Neural progenitor cell (in vitro differentiated cells): ENCODE measurements around the gene NKD1. TPM values are rescaled to one million over a fixed set of nuclear protein-coding genes. Genes with fewer than 3 reads are reported as not detected.

Experiments
- DNase-seq: peaks from one replicate; pipeline ENCODE4 v3.0.0-alpha.2; 2016; ENCODE audit warnings: low spot score
- H2AFZ ChIP-seq: fragments of 200-600 bp; sonication (generic); replicated peaks from 2 replicates; pipeline ENCODE4 v1.6.1; 2016; ENCODE audit warnings: antibody characterized with exemption
- H3F3A ChIP-seq: fragments of 200-600 bp; sonication (generic); 2 replicates; pipeline ENCODE4 v1.6.1; 2016; ENCODE audit warnings: antibody characterized with exemption, low read depth
- H3K27ac ChIP-seq: fragments of 200-600 bp; sonication (generic); 2 replicates; pipeline ENCODE4 v1.5.1; 2016; ENCODE audit warnings: mild to moderate bottlenecking
- H3K27me3 ChIP-seq: fragments of 200-600 bp; sonication (generic); 2 replicates; pipeline ENCODE4 v1.6.1; 2016; ENCODE audit warnings: mild to moderate bottlenecking, moderate library complexity
- H3K36me3 ChIP-seq: fragments of 200-600 bp; sonication (generic); 2 replicates; pipeline ENCODE4 v1.5.1; 2016
- H3K4me1 ChIP-seq: fragments of 200-600 bp; sonication (generic); 2 replicates; pipeline ENCODE4 v1.6.1; 2016; ENCODE audit warnings: mixed run types
- H3K4me2 ChIP-seq: fragments of 200-600 bp; sonication (generic); 2 replicates; pipeline ENCODE4 v1.6.1; 2016
- H3K4me3 ChIP-seq: fragments of 200-600 bp; sonication (generic); 2 replicates; pipeline ENCODE4 v1.5.1; 2016
- H3K79me2 ChIP-seq: fragments of 200-600 bp; sonication (generic); 2 replicates; pipeline ENCODE4 v1.6.1; 2016; ENCODE audit warnings: low read depth
- H3K9ac ChIP-seq: fragments of 200-600 bp; sonication (generic); 2 replicates; pipeline ENCODE4 v1.6.1; 2016
- H3K9me3 ChIP-seq: fragments of 200-600 bp; sonication (generic); 2 replicates; pipeline ENCODE4 v1.5.1; 2016; ENCODE audit warnings: low read depth
- H4K20me1 ChIP-seq: fragments of 200-600 bp; sonication (generic); 2 replicates; pipeline ENCODE4 v1.6.1; 2016; ENCODE audit warnings: low read depth
- H3K27ac Mint-ChIP-seq: 3 replicates; pipeline ENCODE4 v1.8.0; 2021; ENCODE audit warnings: mixed read lengths
- H3K27me3 Mint-ChIP-seq: 2 replicates; pipeline ENCODE4 v1.8.0; 2022; ENCODE audit warnings: low read depth, mild to moderate bottlenecking, inconsistent platforms, moderate library complexity, mixed read lengths; ENCODE audit not compliant: insufficient read depth
- H3K36me3 Mint-ChIP-seq: 3 replicates; pipeline ENCODE4 v1.8.0; 2021; ENCODE audit warnings: mixed read lengths
- H3K4me1 Mint-ChIP-seq: 3 replicates; pipeline ENCODE4 v1.8.0; 2021; ENCODE audit warnings: mixed read lengths
- H3K4me3 Mint-ChIP-seq: 3 replicates; pipeline ENCODE4 v1.8.0; 2021; ENCODE audit warnings: mild to moderate bottlenecking, moderate library complexity, mixed read lengths
- H3K9me3 Mint-ChIP-seq: 3 replicates; pipeline ENCODE4 v1.8.0; 2020; ENCODE audit warnings: mixed read lengths
- CTCF ChIP-seq: fragments of 200-600 bp; sonication (generic); IDR thresholded peaks from 2 replicates; pipeline ENCODE4 v1.5.1; 2017; ENCODE audit warnings: antibody characterized with exemption, mild to moderate bottlenecking
- EZH2 ChIP-seq: fragments of 200-600 bp; sonication (generic); IDR thresholded peaks from 2 replicates; pipeline ENCODE4 v1.6.1; 2017; ENCODE audit warnings: antibody characterized with exemption, mild to moderate bottlenecking, moderate library complexity
- EZH2phosphoT487 ChIP-seq: fragments of 200-600 bp; sonication (generic); IDR thresholded peaks from 2 replicates; pipeline ENCODE4 v1.6.1; 2017; ENCODE audit warnings: antibody characterized with exemption
- total RNA-seq: library from RNA; depleted of rRNA; stranded (reverse); fragments of >200 nt; gene quantifications from 2 replicates; pipeline ENCODE4 v1.2.3, GENCODE V29; 2015; ENCODE audit warnings: low replicate concordance

NKD1 gene
- total RNA-seq, 1 donor from 2014 or later = 5.3 TPM

GRCh38 chr16:50614955-50615724 is 66.9 kb downstream of the NKD1 start:
- no peak overlapping the region for H3K4me3 Mint-ChIP-seq
- Histone ChIP-seq H2AFZ (no peak overlapping the region), H4K20me1 (peaks cover 19% of the 10 kb centered on the region), H3K9me3 (no peaks in the 10 kb centered on the region), H3K36me3 (no peaks in the 10 kb centered on the region), H3K79me2 (no peaks in the 10 kb centered on the region), H3K4me1 (peaks cover 10% of the 10 kb centered on the region), H3K27ac (no peak overlapping the region), H3F3A (peaks cover 13% of the 10 kb centered on the region), H3K27me3 (peaks cover 26% of the 10 kb centered on the region), H3K4me3 (no peak overlapping the region), H3K4me2 (no peak overlapping the region), H3K9ac (no peak overlapping the region)
- no peaks in the 10 kb centered on the region for H3K9me3 Mint-ChIP-seq
- TF ChIP-seq EZH2 (no peak), CTCF (no peak), EZH2phosphoT487 (no peak)
- no peak overlapping the region for H3K27ac Mint-ChIP-seq
- H3K27me3 Mint-ChIP-seq = peaks cover 9% of the 10 kb centered on the region
- peaks cover 59% of the 10 kb centered on the region for H3K4me1 Mint-ChIP-seq
- peaks cover 33% of the 10 kb centered on the region for H3K36me3 Mint-ChIP-seq
- DNase-seq = no peak

GRCh38 chr16:50615891-50616290 is 67.7 kb downstream of the NKD1 start:
- Mint-ChIP-seq H3K36me3 (peaks cover 40% of the 10 kb centered on the region), H3K4me3 (no peak overlapping the region), H3K9me3 (no peaks in the 10 kb centered on the region), H3K27me3 (peaks cover 5% of the 10 kb centered on the region), H3K4me1 (peaks cover 54% of the 10 kb centered on the region), H3K27ac (no peak overlapping the region)
- no peak for DNase-seq
- TF ChIP-seq EZH2phosphoT487 = no peak
- Histone ChIP-seq H3K27ac (no peak overlapping the region), H3K4me1 (peaks cover 5% of the 10 kb centered on the region), H3K79me2 (no peaks in the 10 kb centered on the region), H3K27me3 (peaks cover 26% of the 10 kb centered on the region), H3K9ac (no peak overlapping the region), H3F3A (peaks cover 7% of the 10 kb centered on the region), H3K9me3 (no peaks in the 10 kb centered on the region), H3K4me3 (no peak overlapping the region), H2AFZ (no peak overlapping the region), H3K36me3 (no peaks in the 10 kb centered on the region), H3K4me2 (no peak overlapping the region), H4K20me1 (peaks cover 13% of the 10 kb centered on the region)

GRCh38 chr16:50616386-50616785 is 68.2 kb downstream of the NKD1 start:
- TF ChIP-seq CTCF (no peak), EZH2phosphoT487 (no peak), EZH2 (no peak)
- Mint-ChIP-seq H3K4me1 (peaks cover 52% of the 10 kb centered on the region), H3K27ac (no peak overlapping the region), H3K27me3 (peaks cover 5% of the 10 kb centered on the region), H3K4me3 (no peak overlapping the region), H3K9me3 (no peaks in the 10 kb centered on the region), H3K36me3 (peaks cover 40% of the 10 kb centered on the region)
- Histone ChIP-seq H3K36me3 (no peaks in the 10 kb centered on the region), H3K4me1 (no peaks in the 10 kb centered on the region), H4K20me1 (peaks cover 8% of the 10 kb centered on the region), H3K79me2 (no peaks in the 10 kb centered on the region), H3F3A (peaks cover 4% of the 10 kb centered on the region), H3K27ac (no peak overlapping the region), H2AFZ (no peak overlapping the region), H3K4me3 (no peak overlapping the region), H3K9ac (no peak overlapping the region), H3K9me3 (no peaks in the 10 kb centered on the region), H3K27me3 (peaks cover 26% of the 10 kb centered on the region), H3K4me2 (no peak overlapping the region)
- no peak for DNase-seq
